GM21723 (cell line): ENCODE results near the gene MINAR2.

ENCODE experiments used
- ATAC-seq: cut with Tn5 transposase; IDR thresholded peaks from one replicate; pipeline ENCODE4 v1.9.1; 2021; ENCODE audit warnings: mild to moderate bottlenecking, moderate library complexity; ENCODE audit not compliant: unreplicated experiment

MINAR2 gene

GRCh38 chr5:129747572-129748407 is at the start of gene MINAR2:
Gene MINAR2 (plus strand): TSS chr5:129748094. CDS start chr5:129748191, 97 bp downstream.
- no peak for ATAC-seq

- ATAC-seq = no peak
Measured at GRCh38 chr5:129698661-129699060, 49.2 kb upstream of the MINAR2 start.

- ATAC-seq = no peak
Measured at GRCh38 chr5:129716235-129716634, 31.7 kb upstream of the MINAR2 start.

GRCh38 chr5:129716651-129717050 is 31.2 kb upstream of the MINAR2 start:
- no peak for ATAC-seq

- no peak for ATAC-seq
Measured at GRCh38 chr5:129717751-129718310, 30.1 kb upstream of the MINAR2 start.

- ATAC-seq = no peak
Measured at GRCh38 chr5:129718471-129719090, 29.3 kb upstream of the MINAR2 start.

GRCh38 chr5:129724222-129724621 is 23.7 kb upstream of the MINAR2 start:
- no peak for ATAC-seq

- ATAC-seq = no peak
Measured at GRCh38 chr5:129724647-129725046, 23.2 kb upstream of the MINAR2 start.

- ATAC-seq = no peak
Measured at GRCh38 chr5:129739773-129740172, 8.1 kb upstream of the MINAR2 start.

- no peak for ATAC-seq
Measured at GRCh38 chr5:129743541-129744187, 4.2 kb upstream of the MINAR2 start.

GRCh38 chr5:129745997-129746396 is 1.9 kb upstream of the MINAR2 start:
- no peak for ATAC-seq

GRCh38 chr5:129746876-129747275 is 1.0 kb upstream of the MINAR2 start:
- ATAC-seq = no peak

GRCh38 chr5:129748913-129749880 is 1.3 kb downstream of the MINAR2 start:
- ATAC-seq = no peak

GRCh38 chr5:129760636-129761325 is 12.9 kb downstream of the MINAR2 start:
- ATAC-seq = no peak

- ATAC-seq = no peak
Measured at GRCh38 chr5:129763651-129764050, 15.8 kb downstream of the MINAR2 start.

GRCh38 chr5:129766798-129767197 is 18.9 kb downstream of the MINAR2 start:
- no peak for ATAC-seq

- ATAC-seq = peak; percentile 96
Measured at GRCh38 chr5:129767927-129768380, 20.1 kb downstream of the MINAR2 start.

GRCh38 chr5:129768735-129769134 is 20.8 kb downstream of the MINAR2 start:
- ATAC-seq = no peak

GRCh38 chr5:129770024-129770820 is 22.3 kb downstream of the MINAR2 start:
- no peak for ATAC-seq
